IPS-20b (cell line): ENCODE results near the gene ADCY5.

ENCODE experiments used
- H3K27ac ChIP-seq: one replicate; pipeline ENCODE4 v1.5.1; 2013; ENCODE audit warnings: low read length
- H3K27me3 ChIP-seq: 2 replicates; pipeline ENCODE4 v1.6.1; 2013; ENCODE audit warnings: mild to moderate bottlenecking, low read length, inconsistent platforms; ENCODE audit not compliant: insufficient read depth
- H3K36me3 ChIP-seq: 2 replicates; pipeline ENCODE4 v1.6.1; 2013; ENCODE audit warnings: low read depth, mild to moderate bottlenecking, inconsistent platforms, low read length, moderate library complexity; ENCODE audit not compliant: insufficient read depth
- H3K4me1 ChIP-seq: 2 replicates; pipeline ENCODE4 v1.6.1; 2013; ENCODE audit warnings: mild to moderate bottlenecking, control low read depth, inconsistent platforms, low read length, moderate library complexity; ENCODE audit not compliant: insufficient read depth
- H3K4me3 ChIP-seq: 2 replicates; pipeline ENCODE4 v1.5.1; 2013; ENCODE audit warnings: mild to moderate bottlenecking, low read length, inconsistent platforms
- H3K9ac ChIP-seq: 2 replicates; pipeline ENCODE4 v1.6.1; 2013; ENCODE audit warnings: low read depth, mild to moderate bottlenecking, inconsistent platforms, low read length, moderate library complexity
- H3K9me3 ChIP-seq: 2 replicates; pipeline ENCODE4 v1.6.1; 2013; ENCODE audit warnings: mild to moderate bottlenecking, low read depth, low read length, inconsistent platforms; ENCODE audit not compliant: insufficient read depth

The ADCY5 gene

GRCh38 chr3:123281406-123281805 lies 167.5 kb downstream of the ADCY5 start:
- Histone ChIP-seq H3K27ac (no peak overlapping the region), H3K4me3 (no peak overlapping the region), H3K9ac (no peak overlapping the region), H3K36me3 (peaks cover 19% of the 10 kb centered on the region; the same call in 1 of the 2 replicates), H3K9me3 (no peaks in the 10 kb centered on the region), H3K27me3 (no peaks in the 10 kb centered on the region), H3K4me1 (no peaks in the 10 kb centered on the region)

- no peaks in the 10 kb centered on the region for H3K9me3 ChIP-seq
- no peak overlapping the region for H3K27ac ChIP-seq
- no peaks in the 10 kb centered on the region for H3K4me1 ChIP-seq
- H3K4me3 ChIP-seq = no peak overlapping the region
- H3K27me3 ChIP-seq = no peaks in the 10 kb centered on the region
- H3K36me3 ChIP-seq = peaks cover 3% of the 10 kb centered on the region; the same call in 1 of the 2 replicates
- H3K9ac ChIP-seq = no peak overlapping the region
Observed at GRCh38 chr3:123279121-123279520, 169.8 kb downstream of the ADCY5 start.

GRCh38 chr3:123278446-123278845 lies 170.4 kb downstream of the ADCY5 start:
- no peaks in the 10 kb centered on the region for H3K27me3 ChIP-seq
- no peak overlapping the region for H3K9ac ChIP-seq
- no peak overlapping the region for H3K27ac ChIP-seq
- no peaks in the 10 kb centered on the region for H3K4me1 ChIP-seq
- H3K4me3 ChIP-seq = no peak overlapping the region
- H3K36me3 ChIP-seq = peaks cover 3% of the 10 kb centered on the region; the same call in 1 of the 2 replicates
- no peaks in the 10 kb centered on the region for H3K9me3 ChIP-seq

- Histone ChIP-seq H3K36me3 (no peaks in the 10 kb centered on the region), H3K4me1 (peaks cover 8% of the 10 kb centered on the region), H3K4me3 (no peak overlapping the region), H3K27me3 (no peaks in the 10 kb centered on the region), H3K9me3 (no peaks in the 10 kb centered on the region), H3K9ac (no peak overlapping the region), H3K27ac (no peak overlapping the region)
Observed at GRCh38 chr3:123277106-123277505, 171.8 kb downstream of the ADCY5 start.

- H3K4me3 ChIP-seq = no peak overlapping the region
- H3K27ac ChIP-seq = no peak overlapping the region
- no peak overlapping the region for H3K9ac ChIP-seq
- no peaks in the 10 kb centered on the region for H3K27me3 ChIP-seq
- no peaks in the 10 kb centered on the region for H3K36me3 ChIP-seq
- H3K4me1 ChIP-seq = peaks cover 8% of the 10 kb centered on the region
- no peaks in the 10 kb centered on the region for H3K9me3 ChIP-seq
Observed at GRCh38 chr3:123276346-123277006, 172.4 kb downstream of the ADCY5 start.

- Histone ChIP-seq H3K27ac (no peak overlapping the region), H3K4me3 (no peak overlapping the region), H3K4me1 (peaks cover 8% of the 10 kb centered on the region)
Observed at GRCh38 chr3:123275691-123276090, 173.2 kb downstream of the ADCY5 start.

GRCh38 chr3:123272547-123272946 lies 176.3 kb downstream of the ADCY5 start:
- Histone ChIP-seq H3K4me1 (peaks cover 8% of the 10 kb centered on the region), H3K4me3 (no peak overlapping the region), H3K27ac (no peak overlapping the region), H3K9ac (no peak overlapping the region), H3K36me3 (no peaks in the 10 kb centered on the region), H3K27me3 (no peaks in the 10 kb centered on the region), H3K9me3 (no peaks in the 10 kb centered on the region)

More at GRCh38 chr3:123275691-123276090, 173.2 kb downstream of the ADCY5 start:
- Histone ChIP-seq H3K36me3 (no peaks in the 10 kb centered on the region), H3K9ac (no peak overlapping the region), H3K27me3 (no peaks in the 10 kb centered on the region), H3K9me3 (no peaks in the 10 kb centered on the region)

- no peak overlapping the region for H3K27ac ChIP-seq
- H3K27me3 ChIP-seq = no peaks in the 10 kb centered on the region
- no peaks in the 10 kb centered on the region for H3K9me3 ChIP-seq
- no peaks in the 10 kb centered on the region for H3K36me3 ChIP-seq
- H3K9ac ChIP-seq = no peak overlapping the region
- H3K4me1 ChIP-seq = peaks cover 8% of the 10 kb centered on the region
- no peak overlapping the region for H3K4me3 ChIP-seq
Observed at GRCh38 chr3:123271466-123272159, 177.3 kb downstream of the ADCY5 start.

GRCh38 chr3:123270818-123271217 lies 178.1 kb downstream of the ADCY5 start:
- Histone ChIP-seq H3K9me3 (no peaks in the 10 kb centered on the region), H3K4me1 (peaks cover 8% of the 10 kb centered on the region), H3K36me3 (no peaks in the 10 kb centered on the region), H3K27ac (no peak overlapping the region), H3K9ac (no peak overlapping the region), H3K27me3 (no peaks in the 10 kb centered on the region), H3K4me3 (no peak overlapping the region)

GRCh38 chr3:123267821-123268220 lies 181.1 kb downstream of the ADCY5 start:
- Histone ChIP-seq H3K9ac (no peak overlapping the region), H3K27ac (no peak overlapping the region), H3K36me3 (no peaks in the 10 kb centered on the region), H3K27me3 (no peaks in the 10 kb centered on the region), H3K4me3 (no peak overlapping the region), H3K9me3 (no peaks in the 10 kb centered on the region), H3K4me1 (0 out of 2 replicates have a peak, but pooled peaks cover 3% of the 10 kb centered on the region)

- no peaks in the 10 kb centered on the region for H3K36me3 ChIP-seq
- no peaks in the 10 kb centered on the region for H3K27me3 ChIP-seq
Observed at GRCh38 chr3:123263941-123264340, 184.9 kb downstream of the ADCY5 start.

GRCh38 chr3:123262868-123263267 lies 186.0 kb downstream of the ADCY5 start:
- Histone ChIP-seq H3K27me3 (no peaks in the 10 kb centered on the region), H3K9me3 (no peaks in the 10 kb centered on the region), H3K36me3 (no peaks in the 10 kb centered on the region), H3K27ac (no peak overlapping the region), H3K4me3 (no peak overlapping the region), H3K9ac (no peak overlapping the region), H3K4me1 (no peaks in the 10 kb centered on the region)

More at GRCh38 chr3:123263941-123264340, 184.9 kb downstream of the ADCY5 start:
- no peaks in the 10 kb centered on the region for H3K4me1 ChIP-seq
- no peak overlapping the region for H3K27ac ChIP-seq
- H3K4me3 ChIP-seq = no peak overlapping the region
- H3K9ac ChIP-seq = no peak overlapping the region
- no peaks in the 10 kb centered on the region for H3K9me3 ChIP-seq
